CD4-positive, alpha-beta T cell treated with Interleukin-2 at 100 ng/mL for 4 hours (primary cell): ENCODE results near the gene CLDN18.

Source experiments
- DNase-seq: peaks from one replicate; pipeline ENCODE4 v3.0.0-alpha.2; 2020; ENCODE audit warnings: low spot score

CLDN18 gene

GRCh38 chr3:138027821-138028220 lies 17.9 kb downstream of the CLDN18 start:
- no peak for DNase-seq

- no peak for DNase-seq
Observed at GRCh38 chr3:138030734-138031280, 20.8 kb downstream of the CLDN18 start.

- DNase-seq, result no peak
Observed at GRCh38 chr3:138031536-138031935, 21.6 kb downstream of the CLDN18 start.

- DNase-seq, result no peak
Observed at GRCh38 chr3:138032567-138032966, 22.6 kb downstream of the CLDN18 start.

GRCh38 chr3:138033202-138033691 lies 23.3 kb downstream of the CLDN18 start:
- DNase-seq, result no peak

GRCh38 chr3:138034918-138035317 lies 25.0 kb downstream of the CLDN18 start:
- DNase-seq, result no peak

- no peak for DNase-seq
Observed at GRCh38 chr3:138036572-138036971, 26.6 kb downstream of the CLDN18 start.

- DNase-seq, result no peak
Observed at GRCh38 chr3:138038725-138039462, 28.9 kb downstream of the CLDN18 start.

GRCh38 chr3:138042043-138042442 lies 32.1 kb downstream of the CLDN18 start:
- no peak for DNase-seq

- DNase-seq, result no peak
Observed at GRCh38 chr3:138043266-138044029, 33.5 kb downstream of the CLDN18 start.

- DNase-seq, result no peak
Observed at GRCh38 chr3:138046085-138046484, 36.1 kb downstream of the CLDN18 start.

- no peak for DNase-seq
Observed at GRCh38 chr3:138046955-138047354, 37.0 kb downstream of the CLDN18 start.

- DNase-seq, result no peak
Observed at GRCh38 chr3:138047596-138048158, 37.7 kb downstream of the CLDN18 start.

GRCh38 chr3:138049157-138049919 lies 39.4 kb downstream of the CLDN18 start:
- DNase-seq, result no peak

- no peak for DNase-seq
Observed at GRCh38 chr3:138051947-138052802, 42.2 kb downstream of the CLDN18 start.

GRCh38 chr3:138054057-138054456 lies 44.1 kb downstream of the CLDN18 start:
- no peak for DNase-seq

GRCh38 chr3:138057384-138057783 lies 47.4 kb downstream of the CLDN18 start:
- no peak for DNase-seq

GRCh38 chr3:138059261-138059660 lies 49.3 kb downstream of the CLDN18 start:
- no peak for DNase-seq

- no peak for DNase-seq
Observed at GRCh38 chr3:138060792-138061191, 50.8 kb downstream of the CLDN18 start.

GRCh38 chr3:138062037-138062436 lies 52.1 kb downstream of the CLDN18 start:
- no peak for DNase-seq

- no peak for DNase-seq
Observed at GRCh38 chr3:138062626-138063025, 52.7 kb downstream of the CLDN18 start.
